ENCODE data around the gene LDLRAD4.
"Not testable (repeated sequence)": the region's sequence is repeated elsewhere in the genome, so short reads cannot be mapped to it uniquely, and the experiment has no call there.

The LDLRAD4 gene

GRCh38 chr18:13260197-13260934 lies 41.8 kb downstream of the LDLRAD4 start:
- no peak for DNase-seq (ENCODE audit: low read depth in 1 of 2, low spot score in 1 of 2)
- peaks cover 2% of the 10 kb centered on the region for H3K27me3 ChIP-seq (ENCODE audit: insufficient read depth, poor library complexity, severe bottlenecking)
- no peak overlapping the region for H3K27ac ChIP-seq (replicated peaks)
- H3K4me3 ChIP-seq (replicated peaks; ENCODE audit: insufficient read depth, low read length) = no peak overlapping the region
- TF ChIP-seq GABPA (IDR thresholded peaks at IDR 0.05; ENCODE audit: low read depth) = no peak
- TF ChIP-seq POLR2AphosphoS5 (IDR thresholded peaks at IDR 0.05; ENCODE audit: low read depth) = no peak
- no peak for TF ChIP-seq SPI1 (IDR thresholded peaks at IDR 0.05; ENCODE audit: borderline replicate concordance, low read depth)
- TF ChIP-seq CTCF (IDR thresholded peaks at IDR 0.05; ENCODE audit: insufficient read depth, low read length) = no peak
- no peak for TF ChIP-seq REST (IDR thresholded peaks at IDR 0.05; ENCODE audit: insufficient replicate concordance, low read depth)

- Histone ChIP-seq H3K27ac (replicated peaks) (no peak overlapping the region), H3K4me3 (replicated peaks; ENCODE audit: insufficient read depth, low read length) (no peak overlapping the region), H3K27me3 (ENCODE audit: insufficient read depth, poor library complexity, severe bottlenecking) (peaks cover 2% of the 10 kb centered on the region)
- TF ChIP-seq POLR2AphosphoS5 (IDR thresholded peaks at IDR 0.05; ENCODE audit: low read depth) = no peak
- no peak for TF ChIP-seq CTCF (IDR thresholded peaks at IDR 0.05; ENCODE audit: insufficient read depth, low read length)
- TF ChIP-seq SPI1 (IDR thresholded peaks at IDR 0.05; ENCODE audit: borderline replicate concordance, low read depth) = no peak
- no peak for DNase-seq (ENCODE audit: low read depth in 1 of 2, low spot score in 1 of 2)
Observed at GRCh38 chr18:13260935-13261640, 42.5 kb downstream of the LDLRAD4 start.

GRCh38 chr18:13261661-13262357 lies 43.2 kb downstream of the LDLRAD4 start:
- TF ChIP-seq SPI1 (IDR thresholded peaks at IDR 0.05; ENCODE audit: borderline replicate concordance, low read depth) (no peak), POLR2AphosphoS5 (IDR thresholded peaks at IDR 0.05; ENCODE audit: low read depth) (no peak), REST (IDR thresholded peaks at IDR 0.05; ENCODE audit: insufficient replicate concordance, low read depth) (no peak), CTCF (IDR thresholded peaks at IDR 0.05; ENCODE audit: insufficient read depth, low read length) (no peak)
- no peak overlapping the region for H3K4me3 ChIP-seq (replicated peaks; ENCODE audit: insufficient read depth, low read length)
- DNase-seq (ENCODE audit: low read depth in 1 of 2, low spot score in 1 of 2) = no peak
- peaks cover 3% of the 10 kb centered on the region for H3K27me3 ChIP-seq (ENCODE audit: insufficient read depth, poor library complexity, severe bottlenecking)
- H3K27ac ChIP-seq (replicated peaks) = no peak overlapping the region

- not testable (repeated sequence) for H3K4me3 ChIP-seq (replicated peaks; ENCODE audit: insufficient read depth, low read length); H3K27ac ChIP-seq (replicated peaks); H3K27me3 ChIP-seq (ENCODE audit: insufficient read depth, poor library complexity, severe bottlenecking); DNase-seq (ENCODE audit: low read depth in 1 of 2, low spot score in 1 of 2)
Observed at GRCh38 chr18:13262358-13262680, 43.8 kb downstream of the LDLRAD4 start.

All from HL-60 (cell line).